Transverse colon (tissue), 4 donors: ENCODE data around the gene ABTB2. TPM values are rescaled to one million over a fixed set of nuclear protein-coding genes. Genes with fewer than 3 reads are reported as not detected.

Source experiments
- DNase-seq: peaks from one replicate; pipeline ENCODE4 v3.0.0-alpha.2; 2019
- H3K27ac ChIP-seq, 4 donors: fragments of 200-600 bp; sonication (generic); 2 replicates each; pipeline ENCODE4 v1.5.1; 2016 to 2018; ENCODE audit warnings: inconsistent platforms in 4 of 4
- H3K27me3 ChIP-seq: fragments of 200-600 bp; sonication (generic); 2 replicates; pipeline ENCODE4 v1.5.1; 2017; ENCODE audit warnings: inconsistent platforms
- H3K36me3 ChIP-seq, 4 donors: fragments of 200-600 bp; sonication (generic); 2 replicates each; pipeline ENCODE4 v1.5.1; 2017 to 2019; ENCODE audit warnings: inconsistent platforms in 4 of 4
- H3K4me1 ChIP-seq, 4 donors: fragments of 200-600 bp; sonication (generic); 2 replicates each; pipeline ENCODE4 v1.5.1; 2017 to 2020; ENCODE audit warnings: inconsistent platforms in 4 of 4
- H3K4me3 ChIP-seq, 4 donors: fragments of 200-600 bp; sonication (generic); 1 replicate in 1 of 4; 2 replicates in 3 of 4; pipeline versions ENCODE4 v1.5.1 to v1.6.1; 2017 to 2019; ENCODE audit warnings: inconsistent platforms in 4 of 4
- H3K9me3 ChIP-seq, 2 donors: fragments of 200-600 bp; sonication (generic); 2 replicates each; pipeline ENCODE4 v1.5.1; 2017 to 2019; ENCODE audit warnings: inconsistent platforms in 2 of 2
- CTCF ChIP-seq, 5 experiments: fragments of 200-600 bp in 3 of 5; fragments of 450-650 bp in 2 of 5; sonication (generic) in 3 of 5; IDR thresholded peaks; 1 replicate in 2 of 5; 2 replicates in 3 of 5; pipeline ENCODE4 v1.5.1; 2016 to 2017; ENCODE audit warnings: antibody characterized with exemption in 5 of 5, inconsistent platforms in 3 of 5, mild to moderate bottlenecking in 2 of 5, moderate library complexity in 1 of 5
- EP300 ChIP-seq: sonication (generic); formaldehyde crosslinking; IDR thresholded peaks from one replicate; pipeline ENCODE4 v1.6.1; 2017; ENCODE audit warnings: antibody characterized with exemption, low read depth
- POLR2A ChIP-seq: fragments of 450-650 bp; IDR thresholded peaks from one replicate; pipeline ENCODE4 v1.6.1; 2016; ENCODE audit warnings: antibody characterized with exemption, mild to moderate bottlenecking, moderate library complexity
- POLR2AphosphoS5 ChIP-seq, 3 donors: sonication (generic); formaldehyde crosslinking; IDR thresholded peaks; one replicate each; pipeline ENCODE4 v1.6.1; 2016; ENCODE audit warnings: antibody characterized with exemption in 3 of 3
- WGBS, 2 donors: methylation state at CpG; one replicate each; pipeline ENCODE4 v1.1.5; 2018; ENCODE audit warnings: low coverage in 1 of 2; 5-methylcytosine and 5-hydroxymethylcytosine counted together
- in situ Hi-C, 4 donors: fragments of 200-750 bp; cut with MboI; loops; one replicate each; pipeline versions ENCODE4 v1.15.0 to v1.15.1; 2017; ENCODE audit warnings: low sequenced_read_pairs in 3 of 4, low pct_ligation_motif_present in 1 of 4, low pct_unique_long_range_greater_than_20kb in 1 of 4
- intact Hi-C: fragments of 100-400 bp; cut with DNase I; formaldehyde crosslinking; loops from one replicate; pipeline ENCODE4 v1.15.1; 2023; ENCODE audit warnings: low total_unique reads
- total RNA-seq, 4 donors: library from RNA; depleted of rRNA; stranded (reverse); fragments of >200 nt; gene quantifications; one replicate each; pipeline ENCODE4 v1.1.0, GENCODE V29; 2016

The ABTB2 gene
- total RNA-seq, 4 donors from 2014 or later = 0.60 to 41.9 (median 20.7) TPM

- Histone ChIP-seq H3K36me3 (peaks cover 0 to 11% (median 5%) of the 10 kb centered on the region in 4 donors), H3K27me3 (no peaks in the 10 kb centered on the region), H3K9me3 (no peaks in the 10 kb centered on the region), H3K4me3 (no peak overlapping the region), H3K4me1 (peaks cover 0 to 16% (median 0%) of the 10 kb centered on the region in 4 donors), H3K27ac (no peak overlapping the region)
- no peak for DNase-seq
- no peak for TF ChIP-seq POLR2AphosphoS5 (IDR thresholded peaks at IDR 0.05)
- no peak for TF ChIP-seq CTCF (IDR thresholded peaks at IDR 0.05)
- in situ Hi-C loops (loop anchor here in 3 of 4 donors (25.0 kb wide), 1 partner anchor 336 kb away; no protein-coding TSS in a partner anchor), intact Hi-C loops (no loop called here)
- WGBS, 2 donors = 92% methylated on average over 5 of the region's 5 CpGs; no CpG with 5 or more reads in 1 of the 2 donors
Observed at GRCh38 chr11:34151166-34151565, 206.6 kb downstream of the ABTB2 start.

DNA sequence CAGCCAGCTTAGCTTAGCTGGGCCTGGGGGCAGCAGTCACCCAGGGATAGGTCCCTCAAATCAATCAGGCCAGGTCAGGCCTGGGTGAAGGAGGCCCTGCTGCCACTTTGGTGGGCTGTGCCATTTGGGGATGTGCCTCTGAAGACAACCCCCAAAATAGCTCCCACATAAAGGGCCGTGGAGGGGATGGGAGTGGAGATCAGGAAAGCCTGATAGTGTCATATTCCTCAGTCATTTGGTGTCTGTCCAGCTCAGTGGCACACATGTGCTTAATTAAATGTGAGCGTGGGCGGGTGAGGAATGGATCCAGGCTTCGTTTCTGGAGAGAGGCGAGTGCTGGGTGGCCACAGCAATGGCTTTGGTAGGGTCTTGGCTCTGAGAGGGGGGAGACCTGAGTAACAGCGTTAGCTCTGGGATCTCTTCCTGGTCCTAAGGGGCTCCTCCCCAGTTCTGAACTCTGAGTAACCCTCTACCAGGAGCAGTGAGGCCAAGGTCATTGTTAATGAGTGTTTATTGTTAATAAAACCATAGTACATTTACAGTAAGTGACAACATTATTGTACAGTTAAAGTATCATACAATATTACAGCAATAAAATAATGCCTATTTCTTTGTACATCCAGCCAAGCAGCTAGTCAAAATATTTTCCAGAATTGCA, 207.2 kb downstream of the ABTB2 start:
- intact Hi-C loops (no loop called here), in situ Hi-C loops (loop anchor here in 3 of 4 donors (25.0 kb wide), 1 partner anchor 337 kb away; no protein-coding TSS in a partner anchor)
- no peak overlapping the region for H3K4me3 ChIP-seq
- no peaks in the 10 kb centered on the region for H3K9me3 ChIP-seq
- no peak overlapping the region for H3K27ac ChIP-seq
- TF ChIP-seq CTCF (IDR thresholded peaks at IDR 0.05) (no peak), EP300 (no peak), POLR2A (no peak), POLR2AphosphoS5 (IDR thresholded peaks at IDR 0.05) (no peak)
- WGBS, 2 donors = 77 to 80% methylated on average over 4 to 6 of the region's 6 CpGs
- no peak for DNase-seq
- H3K4me1 ChIP-seq = peaks cover 0 to 12% (median 0%) of the 10 kb centered on the region in 4 donors
- H3K36me3 ChIP-seq = peaks cover 0 to 16% (median 8%) of the 10 kb centered on the region in 4 donors
- no peaks in the 10 kb centered on the region for H3K27me3 ChIP-seq

DNA sequence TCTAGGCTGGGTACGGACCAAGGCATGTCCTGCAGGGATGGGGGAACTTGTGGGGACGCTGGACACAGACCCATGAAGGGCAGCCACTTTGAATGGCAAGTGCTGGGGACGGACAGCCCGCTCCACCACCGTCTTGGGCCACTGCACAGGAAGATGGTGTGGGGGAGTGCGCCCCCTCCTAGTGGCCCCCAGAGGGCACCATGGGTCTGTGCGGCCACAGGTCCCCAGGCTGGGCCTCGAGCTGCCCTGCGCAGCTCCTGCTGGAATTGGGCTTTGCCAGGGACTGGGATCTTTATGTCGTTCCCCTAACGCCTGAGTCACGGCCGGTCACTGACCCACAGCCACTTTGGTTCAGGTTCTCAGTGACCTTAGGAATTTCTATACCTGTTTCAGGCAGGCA, 208.0 kb downstream of the ABTB2 start:
- no peak for DNase-seq
- H3K27ac ChIP-seq = no peak overlapping the region
- H3K4me1 ChIP-seq = peaks cover 0 to 5% (median 0%) of the 10 kb centered on the region in 4 donors
- 73 to 86% methylated on average over 4 to 13 of the region's 13 CpGs for WGBS, 2 donors
- no peaks in the 10 kb centered on the region for H3K27me3 ChIP-seq
- peaks cover 0 to 24% (median 11%) of the 10 kb centered on the region in 4 donors for H3K36me3 ChIP-seq
- in situ Hi-C loops = loop anchor here in 3 of 4 donors (25.0 kb wide), 1 partner anchor 338 kb away; no protein-coding TSS in a partner anchor
- no peaks in the 10 kb centered on the region for H3K9me3 ChIP-seq
- intact Hi-C loops = no loop called here
- TF ChIP-seq EP300 = no peak
- no peak for TF ChIP-seq POLR2A
- TF ChIP-seq CTCF (IDR thresholded peaks at IDR 0.05) = no peak
- no peak for TF ChIP-seq POLR2AphosphoS5 (IDR thresholded peaks at IDR 0.05)
- no peak overlapping the region for H3K4me3 ChIP-seq

GRCh38 chr11:34149274-34149673, 208.5 kb downstream of the ABTB2 start:
- no peak for TF ChIP-seq POLR2AphosphoS5 (IDR thresholded peaks at IDR 0.05)
- TF ChIP-seq CTCF (IDR thresholded peaks at IDR 0.05) = no peak
- no peak for TF ChIP-seq EP300
- TF ChIP-seq POLR2A = no peak
- Histone ChIP-seq H3K4me3 (no peak overlapping the region), H3K9me3 (no peaks in the 10 kb centered on the region), H3K27me3 (no peaks in the 10 kb centered on the region), H3K4me1 (no peaks in the 10 kb centered on the region), H3K36me3 (peaks cover 0 to 29% (median 14%) of the 10 kb centered on the region in 4 donors), H3K27ac (no peak overlapping the region)
- DNase-seq = no peak
- 96% methylated on average over 7 of the region's 7 CpGs; no CpG with 5 or more reads in 1 of the 2 donors for WGBS, 2 donors
- in situ Hi-C loops = no loop called here
- intact Hi-C loops = no loop called here
